GM12864 (cell line): ENCODE data around the gene TMEM135.
"Not testable (repeated sequence)": the region's sequence is repeated elsewhere in the genome, so short reads cannot be mapped to it uniquely, and the experiment has no call there.

Source experiments
- DNase-seq: peaks from one replicate; pipeline ENCODE4 v3.0.0-alpha.2; 2011; ENCODE audit warnings: low read depth
- H3K4me3 ChIP-seq: 2 replicates; pipeline ENCODE4 v1.5.1; 2011; ENCODE audit warnings: mild to moderate bottlenecking, low read depth, low read length, control low read depth
- TF ChIP-seq, protein P1 (sequence below): IDR thresholded peaks from 2 replicates; pipeline ENCODE4 v1.5.1; 2011; ENCODE audit warnings: low read depth, mild to moderate bottlenecking, moderate library complexity, low read length, control low read depth, inconsistent platforms; ENCODE audit errors: missing control alignments

TMEM135 gene

DNA sequence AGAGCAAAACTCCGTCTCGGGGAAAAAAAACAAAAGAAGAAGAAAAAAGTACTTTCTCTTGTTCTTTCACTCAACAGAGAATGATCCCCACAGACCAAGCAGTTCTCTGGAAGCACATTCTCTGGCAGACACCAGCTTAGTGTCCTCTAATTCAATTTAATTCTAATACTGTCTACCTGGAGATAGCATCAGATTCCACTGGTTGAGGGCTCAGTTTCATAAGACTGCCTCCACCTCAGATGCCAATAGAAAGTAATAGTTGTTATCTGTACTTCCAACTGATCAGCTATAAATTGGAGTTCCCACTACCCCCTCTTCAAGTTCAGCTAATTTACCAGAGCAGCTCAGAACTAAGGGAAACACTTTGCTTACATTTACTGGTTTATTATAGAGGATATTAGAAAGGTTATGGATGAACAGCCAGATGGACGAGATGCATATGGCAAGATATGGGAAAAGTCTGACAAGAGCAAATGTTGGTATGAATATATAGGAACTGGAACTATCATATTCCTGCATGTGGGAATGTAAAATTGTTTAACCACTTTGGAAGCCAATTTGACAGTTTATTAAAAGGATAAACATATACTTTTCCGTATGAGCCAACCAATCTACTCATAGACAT, 64.3 kb downstream of the TMEM135 start:
- TF ChIP-seq, protein P1, sequence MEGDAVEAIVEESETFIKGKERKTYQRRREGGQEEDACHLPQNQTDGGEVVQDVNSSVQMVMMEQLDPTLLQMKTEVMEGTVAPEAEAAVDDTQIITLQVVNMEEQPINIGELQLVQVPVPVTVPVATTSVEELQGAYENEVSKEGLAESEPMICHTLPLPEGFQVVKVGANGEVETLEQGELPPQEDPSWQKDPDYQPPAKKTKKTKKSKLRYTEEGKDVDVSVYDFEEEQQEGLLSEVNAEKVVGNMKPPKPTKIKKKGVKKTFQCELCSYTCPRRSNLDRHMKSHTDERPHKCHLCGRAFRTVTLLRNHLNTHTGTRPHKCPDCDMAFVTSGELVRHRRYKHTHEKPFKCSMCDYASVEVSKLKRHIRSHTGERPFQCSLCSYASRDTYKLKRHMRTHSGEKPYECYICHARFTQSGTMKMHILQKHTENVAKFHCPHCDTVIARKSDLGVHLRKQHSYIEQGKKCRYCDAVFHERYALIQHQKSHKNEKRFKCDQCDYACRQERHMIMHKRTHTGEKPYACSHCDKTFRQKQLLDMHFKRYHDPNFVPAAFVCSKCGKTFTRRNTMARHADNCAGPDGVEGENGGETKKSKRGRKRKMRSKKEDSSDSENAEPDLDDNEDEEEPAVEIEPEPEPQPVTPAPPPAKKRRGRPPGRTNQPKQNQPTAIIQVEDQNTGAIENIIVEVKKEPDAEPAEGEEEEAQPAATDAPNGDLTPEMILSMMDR, result no peak
- DNase-seq, result no peak
- no peak overlapping the region for H3K4me3 ChIP-seq

DNA sequence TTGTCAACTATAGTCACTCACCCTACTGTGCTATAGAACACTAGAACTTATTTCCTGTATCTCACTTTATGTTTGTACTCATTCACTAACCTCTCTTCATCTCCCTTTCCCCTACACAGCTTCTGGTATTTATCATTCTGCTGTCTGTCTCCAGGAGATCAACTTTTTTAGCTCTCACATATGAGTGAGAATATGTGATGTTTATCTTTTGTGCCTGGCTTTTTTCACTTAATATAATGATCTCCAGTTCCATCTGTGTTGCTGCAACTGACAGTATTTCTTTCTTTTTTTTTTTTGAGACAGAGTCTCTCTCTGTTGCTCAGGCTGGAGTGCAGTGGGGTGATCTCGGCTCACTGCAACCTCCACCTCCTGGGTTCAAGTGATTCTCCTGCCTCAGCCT, 68.1 kb downstream of the TMEM135 start:
- H3K4me3 ChIP-seq, DNase-seq: not testable (repeated sequence)

DNA sequence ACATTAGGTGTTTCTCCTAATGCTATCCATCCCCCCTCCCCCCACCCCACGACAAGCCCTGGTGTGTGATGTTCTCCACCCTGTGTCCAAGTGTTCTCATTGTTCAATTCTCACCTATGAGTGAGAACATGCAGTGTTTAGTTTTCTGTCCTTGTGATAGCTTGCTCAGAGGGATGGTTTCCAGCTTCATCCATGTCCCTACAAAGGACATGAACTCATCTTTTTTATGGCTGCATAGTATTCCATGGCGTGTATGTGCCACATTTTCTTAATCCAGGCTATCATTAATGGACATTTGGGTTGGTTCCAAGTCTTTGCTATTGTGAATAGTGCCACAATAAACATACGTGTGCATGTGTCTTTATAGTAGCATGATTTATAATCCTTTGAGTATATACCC, 69.6 kb downstream of the TMEM135 start:
- not testable (repeated sequence) for H3K4me3 ChIP-seq, DNase-seq

DNA sequence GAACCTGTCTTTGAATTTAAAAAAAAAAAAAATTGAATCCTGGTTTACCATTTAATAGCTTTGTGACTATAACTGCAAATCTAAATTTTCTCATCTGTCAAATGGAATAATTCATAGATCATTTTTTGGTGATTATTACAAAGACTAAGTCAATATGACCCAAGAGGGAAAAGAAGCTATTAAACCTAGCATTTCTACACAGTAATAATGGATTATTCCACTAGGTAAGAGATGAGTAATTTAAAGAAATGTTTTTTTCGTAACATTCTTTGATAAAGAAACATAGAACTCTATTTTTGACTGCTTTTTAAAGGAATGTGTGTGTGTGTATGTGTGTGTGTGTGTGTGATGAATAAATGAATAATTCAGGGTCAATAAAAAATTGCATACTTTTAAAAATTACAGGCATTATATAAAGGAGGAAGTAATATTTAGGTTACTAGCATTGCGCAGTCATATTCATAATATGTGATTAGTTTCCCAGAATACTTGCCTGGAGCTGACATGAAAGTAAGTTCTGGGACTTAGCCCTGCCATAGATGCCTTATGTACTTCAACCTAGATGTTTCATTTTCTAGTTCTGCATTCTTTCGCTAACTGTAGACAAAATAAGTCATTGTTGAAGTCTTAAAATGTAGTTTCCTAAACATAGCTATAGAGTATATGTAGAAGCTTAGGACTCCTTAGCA, 72.9 kb downstream of the TMEM135 start:
- TF ChIP-seq, protein P1, result no peak
- H3K4me3 ChIP-seq, result no peak overlapping the region
- DNase-seq, result no peak

DNA sequence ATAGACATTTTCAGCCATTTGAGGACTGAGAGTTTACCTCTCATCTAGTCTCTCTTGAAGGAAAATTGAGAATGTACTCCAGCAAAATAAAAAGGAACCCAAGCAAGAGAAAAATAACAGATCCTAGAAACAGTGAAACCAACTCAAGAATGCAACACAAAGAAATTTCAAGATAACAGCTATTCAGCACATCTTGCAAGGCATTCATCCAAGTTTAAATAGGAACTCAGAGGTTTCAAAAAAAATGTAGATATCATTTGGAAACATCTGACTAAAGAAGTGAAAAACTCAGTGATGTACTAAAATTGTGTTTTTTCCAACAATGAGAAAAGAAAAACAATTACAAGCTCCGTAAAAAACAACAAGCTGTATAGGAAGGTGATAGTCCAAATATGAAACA, 76.4 kb downstream of the TMEM135 start:
- no peak overlapping the region for H3K4me3 ChIP-seq
- no peak for DNase-seq
- TF ChIP-seq, protein P1, result no peak

DNA sequence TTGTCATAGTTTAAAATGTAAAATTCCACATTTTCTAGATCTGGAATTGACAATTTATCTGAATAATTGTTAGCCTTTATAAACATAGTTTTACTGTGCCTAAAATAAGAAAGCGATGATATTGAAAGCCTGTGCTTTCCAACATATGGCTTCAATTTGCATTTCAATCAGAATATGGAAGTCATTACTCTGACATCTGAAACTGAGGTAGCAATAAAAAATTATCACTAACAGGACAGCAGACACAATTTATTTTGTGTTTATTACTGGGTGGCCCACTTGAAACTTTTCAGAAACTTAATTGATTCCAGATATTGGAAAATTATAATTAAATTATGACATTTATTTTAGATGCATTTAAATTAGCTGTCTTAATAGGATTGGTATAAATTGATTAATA, 78.5 kb downstream of the TMEM135 start:
- TF ChIP-seq, protein P1, result no peak
- no peak for DNase-seq
- H3K4me3 ChIP-seq, result no peak overlapping the region

DNA sequence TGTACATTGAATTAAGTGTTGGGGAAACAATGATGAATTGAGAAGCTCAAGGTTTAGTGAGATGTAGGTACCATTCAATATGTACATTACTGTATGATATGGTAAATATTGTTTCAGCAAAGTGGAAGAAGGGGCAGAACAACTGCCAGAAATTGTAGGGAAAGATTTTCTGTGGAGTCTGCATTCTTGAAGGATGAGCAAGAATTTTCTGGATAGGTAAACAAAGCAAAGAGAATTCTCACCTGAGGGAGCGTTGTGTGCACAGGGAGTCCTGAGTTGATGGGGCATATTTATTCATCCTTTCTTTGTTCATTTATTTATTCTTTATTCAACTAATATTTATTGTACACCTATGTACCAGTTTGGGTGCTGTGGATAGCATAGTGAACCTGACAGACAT, 83.2 kb downstream of the TMEM135 start:
- TF ChIP-seq, protein P1, result no peak
- no peak for DNase-seq
- no peak overlapping the region for H3K4me3 ChIP-seq

DNA sequence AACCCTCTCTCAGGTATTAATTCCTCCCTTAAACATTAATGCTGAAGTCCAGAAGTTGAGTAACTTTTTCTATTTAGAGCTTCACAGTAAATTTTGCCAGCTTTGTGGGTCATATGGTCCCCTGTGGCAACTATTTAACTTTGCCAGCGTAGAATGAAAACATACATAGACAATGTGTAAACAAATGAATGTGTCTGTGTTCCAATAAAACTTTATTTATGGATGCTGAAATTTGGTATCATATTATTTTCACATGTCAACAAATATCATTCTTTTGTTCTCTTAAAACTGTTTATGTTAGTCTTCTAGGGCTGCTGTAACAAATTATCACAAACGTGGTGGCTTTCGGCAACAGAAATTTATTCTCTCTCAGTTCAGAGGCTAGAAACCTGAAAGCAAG, 85.1 kb downstream of the TMEM135 start:
- TF ChIP-seq, protein P1, result no peak
- H3K4me3 ChIP-seq, result no peak overlapping the region
- no peak for DNase-seq
